Measurements from ENCODE around the gene KSR1. TPM values are rescaled to one million over a fixed set of nuclear protein-coding genes. Genes with fewer than 3 reads are reported as not detected.
A peak's percentile ranks its signal among the peaks of the same experiment; 100 is the strongest.
"Not testable (repeated sequence)": the region's sequence is repeated elsewhere in the genome, so short reads cannot be mapped to it uniquely, and the experiment has no call there.

KSR1 gene
- total RNA-seq, 2 experiments from 2014 or later: 57.0 to 60.2 TPM

DNA sequence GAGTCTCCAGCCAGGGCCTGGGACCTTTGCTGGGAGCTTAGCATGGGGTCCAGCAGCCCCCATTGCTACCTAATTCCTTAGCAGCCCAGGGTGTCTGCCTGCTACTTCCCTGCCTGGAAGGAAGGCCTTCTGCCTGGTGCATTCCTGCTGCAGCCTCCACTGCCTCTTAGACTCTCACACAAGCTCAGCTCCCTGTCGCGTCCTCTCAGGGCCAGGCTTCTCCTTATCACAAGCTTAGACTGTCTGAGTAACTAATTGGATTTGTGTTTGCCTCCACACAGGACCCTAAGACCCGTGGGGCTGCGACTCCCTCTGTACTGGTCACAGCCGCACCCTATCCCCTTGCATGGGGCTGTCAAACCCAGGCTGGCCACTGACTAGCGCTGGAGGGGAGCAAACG is 181.6 kb downstream of the KSR1 start:
- POLR2A ChIA-PET: interaction anchor here (1.2 kb wide), 1 partner anchor 344 kb away, joined by 3 read pairs; no protein-coding TSS in a partner anchor
- Mint-ChIP-seq H3K4me1 (peaks cover 19% of the 10 kb centered on the region), H3K36me3 (peaks cover 23% of the 10 kb centered on the region)
- not testable (repeated sequence) for H3K4me3 Mint-ChIP-seq; DNase-seq; H3K9me3 Mint-ChIP-seq; H3K27ac Mint-ChIP-seq; H3K27me3 Mint-ChIP-seq; ATAC-seq (ENCODE audit: low read depth)

DNA sequence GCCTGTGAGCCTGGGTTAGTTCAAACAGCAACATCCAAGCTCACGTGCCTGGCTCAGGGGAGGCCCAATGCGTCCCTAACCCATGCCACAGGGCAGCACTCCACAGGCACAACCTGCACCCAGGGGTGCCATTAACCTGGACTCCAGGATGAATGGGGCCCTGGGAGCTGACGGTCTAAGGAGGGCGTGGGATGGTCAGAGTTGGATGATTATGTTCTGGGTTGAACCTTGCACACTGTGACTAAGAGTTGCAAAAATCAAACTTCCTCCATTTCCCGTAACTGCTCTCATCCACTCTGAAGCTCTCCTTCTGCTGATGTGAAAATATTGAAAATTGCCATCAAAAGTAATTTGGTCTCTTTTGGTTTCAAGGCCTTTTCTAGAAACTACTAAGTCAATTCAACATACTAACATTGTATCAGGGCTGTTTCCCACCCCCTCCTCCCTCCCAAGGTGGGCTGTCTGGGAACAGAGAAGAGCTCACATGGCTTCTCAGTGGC is 182.2 kb downstream of the KSR1 start:
- peaks cover 14% of the 10 kb centered on the region for H3K4me1 Mint-ChIP-seq
- POLR2A ChIA-PET; H3K27me3 Mint-ChIP-seq; H3K27ac Mint-ChIP-seq; DNase-seq; H3K4me3 Mint-ChIP-seq; H3K9me3 Mint-ChIP-seq; ATAC-seq (ENCODE audit: low read depth): not testable (repeated sequence)
- H3K36me3 Mint-ChIP-seq: peaks cover 23% of the 10 kb centered on the region

DNA sequence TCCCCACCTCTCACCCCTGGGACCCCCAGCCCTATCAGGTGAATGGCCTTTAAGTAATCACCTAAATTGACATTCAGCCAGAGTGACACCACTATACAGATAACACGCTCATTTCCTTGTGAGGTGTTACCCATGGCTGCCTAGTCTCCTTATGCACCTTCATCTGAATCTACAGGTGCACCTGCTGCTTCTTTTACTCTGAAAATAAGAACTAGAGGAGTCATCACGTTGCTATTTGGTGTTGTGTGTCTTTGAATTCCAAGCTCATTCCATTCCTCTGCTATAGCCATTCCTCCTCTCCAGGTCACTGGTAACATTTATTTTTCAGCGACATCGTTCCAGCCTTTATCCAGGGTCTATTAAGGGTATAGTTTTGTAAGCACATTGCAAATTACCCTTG is 184.5 kb downstream of the KSR1 start:
- Mint-ChIP-seq H3K9me3 (no peaks in the 10 kb centered on the region), H3K36me3 (peaks cover 20% of the 10 kb centered on the region), H3K27me3 (no peaks in the 10 kb centered on the region), H3K4me1 (no peaks in the 10 kb centered on the region), H3K27ac (no peak overlapping the region), H3K4me3 (no peak overlapping the region)
- ATAC-seq (ENCODE audit: low read depth) (no peak), DNase-seq (no peak)
- POLR2A ChIA-PET: no interaction called here

DNA sequence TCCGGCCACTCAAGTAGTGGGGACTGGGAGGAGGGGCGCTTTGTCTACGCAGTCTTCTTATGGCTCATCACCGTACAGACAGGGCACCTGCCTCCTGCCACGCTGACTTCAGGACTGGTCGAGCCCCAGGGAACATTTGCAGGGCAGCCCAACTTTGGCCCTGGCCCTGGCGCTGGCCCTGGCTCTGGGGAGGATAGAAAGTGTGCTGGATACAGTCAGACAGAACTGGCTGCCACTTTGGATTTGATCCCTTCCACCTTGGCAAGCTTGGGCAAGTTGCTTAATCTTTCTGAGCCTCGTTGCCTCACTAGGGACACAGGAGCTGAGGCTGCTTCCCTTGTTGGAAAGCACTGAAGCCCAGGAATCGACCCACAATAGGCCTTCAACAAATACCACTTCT is 188.3 kb downstream of the KSR1 start:
- Mint-ChIP-seq H3K4me3 (no peak overlapping the region), H3K4me1 (no peaks in the 10 kb centered on the region), H3K9me3 (no peaks in the 10 kb centered on the region), H3K27ac (no peak overlapping the region), H3K36me3 (peaks cover 23% of the 10 kb centered on the region), H3K27me3 (no peaks in the 10 kb centered on the region)
- no peak for ATAC-seq (ENCODE audit: low read depth)
- POLR2A ChIA-PET: no interaction called here
- DNase-seq: no peak

DNA sequence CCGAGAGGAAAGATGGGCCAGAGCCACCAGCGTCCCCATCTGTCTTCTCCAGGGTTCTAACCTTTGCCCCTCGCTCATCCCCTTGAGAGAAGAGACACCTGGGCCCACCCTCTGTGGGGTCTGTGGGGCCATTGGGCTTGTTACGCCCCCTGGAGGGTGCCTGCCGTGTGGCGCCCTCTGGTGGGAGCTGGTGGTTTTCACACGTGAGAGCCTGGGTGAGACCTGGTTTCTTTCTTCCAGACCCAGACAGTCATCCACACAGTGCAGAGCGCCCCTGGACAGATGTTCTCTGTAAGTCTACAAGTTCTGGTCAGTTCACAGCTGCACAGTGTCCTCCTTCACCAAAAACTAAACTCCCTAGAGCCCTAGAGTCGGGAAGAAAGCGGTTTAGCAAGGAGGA is 189.4 kb downstream of the KSR1 start:
- DNase-seq, H3K27ac Mint-ChIP-seq, H3K27me3 Mint-ChIP-seq, H3K4me3 Mint-ChIP-seq, POLR2A ChIA-PET, H3K9me3 Mint-ChIP-seq, H3K4me1 Mint-ChIP-seq: not testable (repeated sequence)
- peak; percentile 30 for ATAC-seq (ENCODE audit: low read depth)
- peaks cover 18% of the 10 kb centered on the region for H3K36me3 Mint-ChIP-seq

DNA sequence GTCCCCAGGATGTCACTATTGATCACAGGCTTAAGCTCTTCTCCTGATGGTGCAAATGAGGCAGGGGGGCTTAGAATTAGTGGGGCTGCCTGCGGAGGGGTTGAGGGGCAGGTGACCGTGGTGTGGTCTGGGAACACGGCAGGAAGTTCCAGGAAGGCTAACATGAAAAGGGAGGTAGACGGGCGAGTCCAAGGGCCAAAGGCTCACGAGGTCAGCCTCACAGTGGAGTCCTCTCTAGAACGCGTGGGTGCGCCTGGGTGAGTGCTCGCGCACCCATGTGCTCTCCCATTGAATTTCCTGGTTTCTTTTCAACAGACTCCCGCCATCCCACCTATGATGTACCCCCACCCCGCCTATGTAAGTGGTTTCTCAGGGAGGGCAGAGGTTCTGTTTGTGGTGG is 190.0 kb downstream of the KSR1 start:
- H3K36me3 Mint-ChIP-seq: peaks cover 17% of the 10 kb centered on the region
- H3K27ac Mint-ChIP-seq: no peak overlapping the region
- H3K4me1 Mint-ChIP-seq: no peaks in the 10 kb centered on the region
- no peak for DNase-seq
- no peak for ATAC-seq (ENCODE audit: low read depth)
- no peaks in the 10 kb centered on the region for H3K9me3 Mint-ChIP-seq
- H3K4me3 Mint-ChIP-seq: no peak overlapping the region
- POLR2A ChIA-PET: no interaction called here
- no peaks in the 10 kb centered on the region for H3K27me3 Mint-ChIP-seq

DNA sequence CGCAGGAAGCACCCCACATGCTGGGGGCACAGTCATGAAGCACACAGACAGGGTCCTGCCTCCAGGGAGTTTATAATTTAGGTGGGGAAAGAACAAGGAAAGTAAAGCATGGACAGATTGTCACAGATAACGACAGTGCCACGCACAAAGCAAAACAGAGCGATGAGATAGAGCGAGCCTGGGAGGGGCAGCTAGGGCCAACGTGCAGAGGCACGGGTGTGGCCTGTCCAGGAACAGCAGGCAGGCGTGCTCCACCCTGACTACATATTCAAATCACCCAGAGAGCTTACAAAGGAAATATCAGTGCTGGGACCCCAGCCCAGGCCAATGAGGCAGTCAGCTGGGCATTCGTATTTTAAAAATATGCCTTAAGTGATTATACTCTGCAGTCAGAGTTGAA is 191.5 kb downstream of the KSR1 start:
- Mint-ChIP-seq H3K9me3 (no peaks in the 10 kb centered on the region), H3K4me3 (no peak overlapping the region), H3K36me3 (peaks cover 13% of the 10 kb centered on the region), H3K27ac (no peak overlapping the region), H3K4me1 (peaks cover 2% of the 10 kb centered on the region), H3K27me3 (no peaks in the 10 kb centered on the region)
- POLR2A ChIA-PET: no interaction called here
- DNase-seq: no peak
- ATAC-seq (ENCODE audit: low read depth): no peak

DNA sequence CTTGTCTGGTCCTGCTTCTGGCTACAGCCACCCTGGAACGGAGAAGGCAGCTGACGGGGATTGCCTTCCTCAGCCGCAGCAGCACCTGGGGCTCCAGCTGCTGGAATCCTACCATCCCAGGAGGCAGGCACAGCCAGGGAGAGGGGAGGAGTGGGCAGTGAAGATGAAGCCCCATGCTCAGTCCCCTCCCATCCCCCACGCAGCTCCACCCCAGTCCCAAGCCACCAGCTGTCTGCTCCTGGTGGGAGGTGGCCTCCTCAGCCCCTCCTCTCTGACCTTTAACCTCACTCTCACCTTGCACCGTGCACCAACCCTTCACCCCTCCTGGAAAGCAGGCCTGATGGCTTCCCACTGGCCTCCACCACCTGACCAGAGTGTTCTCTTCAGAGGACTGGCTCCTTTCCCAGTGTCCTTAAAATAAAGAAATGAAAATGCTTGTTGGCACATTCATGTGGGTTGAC is 192.9 kb downstream of the KSR1 start:
- ATAC-seq (ENCODE audit: low read depth); H3K36me3 Mint-ChIP-seq; POLR2A ChIA-PET; H3K9me3 Mint-ChIP-seq; H3K4me3 Mint-ChIP-seq; H3K4me1 Mint-ChIP-seq; H3K27ac Mint-ChIP-seq; DNase-seq; H3K27me3 Mint-ChIP-seq: not testable (repeated sequence)

DNA sequence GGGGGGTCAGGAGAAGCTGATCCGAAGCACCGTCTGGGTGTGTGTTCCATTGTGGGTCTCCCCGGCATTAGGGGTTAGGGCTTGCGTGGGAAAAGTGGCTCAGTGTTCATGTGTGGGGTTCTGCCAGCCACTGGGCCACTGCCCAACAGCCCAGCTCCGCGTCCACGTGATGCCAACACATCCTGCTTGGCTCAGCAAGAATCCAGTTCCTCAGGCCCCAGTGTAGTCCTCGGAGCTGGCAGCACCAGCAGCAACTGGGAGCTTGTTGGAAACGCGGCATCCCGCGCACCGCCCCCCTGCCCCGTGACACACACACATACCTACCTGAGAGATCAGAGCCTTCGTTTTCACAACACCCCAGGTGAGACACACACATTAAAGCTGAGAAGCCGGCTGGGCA is 193.7 kb downstream of the KSR1 start:
- no peak overlapping the region for H3K4me3 Mint-ChIP-seq
- ATAC-seq (ENCODE audit: low read depth) (no peak), DNase-seq (no peak)
- H3K27me3 Mint-ChIP-seq: no peaks in the 10 kb centered on the region
- H3K9me3 Mint-ChIP-seq: no peaks in the 10 kb centered on the region
- H3K4me1 Mint-ChIP-seq: peaks cover 10% of the 10 kb centered on the region
- POLR2A ChIA-PET: interaction anchor here (1.3 kb wide), 1 partner anchor 43 kb away, joined by 3 read pairs; no protein-coding TSS in a partner anchor
- H3K36me3 Mint-ChIP-seq: peaks cover 6% of the 10 kb centered on the region
- H3K27ac Mint-ChIP-seq: no peak overlapping the region

DNA sequence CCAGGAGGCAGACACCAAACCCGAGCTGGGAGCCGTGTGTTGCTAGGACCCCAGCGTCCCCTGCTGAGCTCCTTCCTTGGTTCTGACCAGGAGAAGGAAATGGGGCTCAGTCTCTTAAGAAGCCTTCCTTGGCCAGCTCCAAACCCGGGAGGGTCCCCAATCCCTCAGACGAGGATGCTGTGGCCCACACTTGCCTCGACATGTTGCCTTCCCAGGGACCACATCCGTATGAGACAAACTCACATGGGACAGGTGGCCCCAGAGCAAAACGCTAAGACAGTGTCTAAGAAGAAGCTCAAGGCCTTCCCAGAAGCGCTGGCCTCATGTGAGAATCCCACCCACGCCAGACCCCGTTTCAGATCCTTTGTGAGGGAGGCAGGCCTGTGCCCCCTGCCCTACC is 194.6 kb downstream of the KSR1 start:
- DNase-seq (no peak), ATAC-seq (ENCODE audit: low read depth) (no peak)
- POLR2A ChIA-PET: interaction anchor here (1.3 kb wide), 1 partner anchor 44 kb away, joined by 3 read pairs; no protein-coding TSS in a partner anchor
- Mint-ChIP-seq H3K27me3 (no peaks in the 10 kb centered on the region), H3K27ac (no peak overlapping the region), H3K4me3 (no peak overlapping the region), H3K36me3 (peaks cover 6% of the 10 kb centered on the region), H3K4me1 (peaks cover 10% of the 10 kb centered on the region), H3K9me3 (no peaks in the 10 kb centered on the region)

DNA sequence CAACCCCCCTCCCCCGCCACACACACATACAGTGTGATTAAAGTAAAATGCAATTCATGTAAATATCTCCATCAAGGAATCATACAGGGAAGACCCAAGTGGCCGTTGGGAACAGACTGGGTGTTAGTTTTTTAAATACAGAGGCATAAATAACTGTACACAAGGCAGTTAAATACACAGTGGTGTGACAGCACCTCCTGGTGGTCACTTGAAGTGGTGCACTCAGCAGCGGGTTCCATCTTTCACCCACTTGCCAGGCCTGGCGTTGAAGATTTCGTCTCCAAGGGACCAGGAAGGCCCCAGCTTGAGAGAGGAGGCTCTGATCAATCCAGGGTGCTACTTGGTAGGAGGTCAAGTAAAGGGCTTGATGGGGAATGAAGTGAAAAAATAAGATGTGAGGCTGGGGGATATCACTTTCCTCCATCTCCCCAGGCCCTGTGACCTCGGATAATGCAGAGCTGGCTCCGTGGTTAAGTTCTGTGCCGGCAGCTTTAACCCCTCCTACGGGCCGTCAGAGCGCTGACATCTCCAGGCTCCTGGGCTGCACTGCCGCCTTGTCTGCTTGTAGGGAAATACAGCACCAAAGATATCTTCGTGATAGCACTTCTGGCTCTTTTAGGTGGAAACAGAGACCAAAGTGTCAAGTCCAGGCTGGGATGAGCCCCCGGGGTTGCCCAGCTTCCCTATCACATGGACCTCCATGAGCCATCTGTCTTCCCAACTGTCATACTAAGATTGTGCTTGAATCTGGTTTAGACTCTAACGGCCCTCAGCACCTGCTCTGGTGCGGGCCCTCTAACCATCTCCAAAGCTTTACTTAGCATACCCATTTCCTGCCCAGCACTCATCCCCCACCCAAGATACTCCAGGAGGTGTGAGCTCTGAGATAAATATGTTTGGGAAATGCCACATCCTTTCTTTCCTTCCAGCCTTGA is 195.4 kb downstream of the KSR1 start:
- DNase-seq: peak; percentile 75
- Mint-ChIP-seq H3K4me1 (peaks cover 10% of the 10 kb centered on the region), H3K27me3 (no peaks in the 10 kb centered on the region), H3K9me3 (no peaks in the 10 kb centered on the region), H3K4me3 (no peak overlapping the region), H3K36me3 (peaks cover 6% of the 10 kb centered on the region), H3K27ac (no peak overlapping the region)
- POLR2A ChIA-PET: interaction anchor here (1.3 kb wide), 1 partner anchor 44 kb away, joined by 3 read pairs; no protein-coding TSS in a partner anchor
- no peak for ATAC-seq (ENCODE audit: low read depth)

DNA sequence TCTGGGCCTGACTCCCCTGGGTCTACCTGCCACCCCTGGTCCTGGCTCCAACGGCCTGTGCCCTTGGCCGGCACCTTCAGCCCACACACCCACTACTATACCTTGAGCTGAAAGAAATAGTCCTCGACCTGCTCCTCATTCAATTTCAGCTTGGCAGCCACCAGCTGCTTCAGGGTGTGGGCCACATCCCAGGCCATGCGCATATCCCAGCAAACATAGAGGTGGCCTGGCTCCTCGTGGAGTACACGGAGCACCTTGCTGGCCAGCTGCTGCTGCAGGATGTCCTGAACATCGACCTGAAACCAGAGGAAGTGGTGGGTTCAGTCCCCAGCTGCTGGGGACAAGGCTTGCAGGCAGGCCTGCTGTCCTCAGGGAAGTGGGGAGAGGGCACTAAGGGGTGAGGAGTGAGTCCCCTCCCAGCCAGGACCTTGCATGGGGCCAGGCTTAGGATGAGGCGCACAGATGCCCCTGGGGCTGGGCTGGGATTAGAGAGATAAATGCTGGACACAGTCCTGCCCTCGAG is 197.3 kb downstream of the KSR1 start:
- H3K27ac Mint-ChIP-seq: peak overlapping the region; percentile 25
- POLR2A ChIA-PET; H3K9me3 Mint-ChIP-seq; ATAC-seq (ENCODE audit: low read depth); H3K36me3 Mint-ChIP-seq; H3K27me3 Mint-ChIP-seq; DNase-seq; H3K4me3 Mint-ChIP-seq: not testable (repeated sequence)
- peaks cover 10% of the 10 kb centered on the region for H3K4me1 Mint-ChIP-seq

DNA sequence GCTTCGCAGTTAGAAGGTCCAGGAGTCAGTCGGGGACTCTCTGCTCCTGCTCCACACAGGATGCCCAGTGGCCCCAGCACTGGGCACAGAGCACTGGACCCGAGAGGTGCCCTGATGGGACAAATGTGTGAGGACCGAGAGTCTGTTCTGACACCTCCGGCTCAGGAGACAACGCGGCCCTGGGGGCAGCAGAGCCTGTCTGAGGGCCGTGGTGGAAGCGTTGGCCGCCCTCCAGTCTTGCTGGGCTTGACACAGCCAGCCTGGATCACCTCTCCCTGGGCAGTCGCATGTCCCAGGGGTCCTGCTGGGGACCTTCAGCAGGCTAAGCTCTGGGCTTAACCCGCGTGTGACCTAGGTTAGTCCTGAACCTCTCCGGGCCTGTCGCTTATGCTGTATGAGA is 197.9 kb downstream of the KSR1 start:
- no peaks in the 10 kb centered on the region for H3K27me3 Mint-ChIP-seq
- peaks cover 10% of the 10 kb centered on the region for H3K4me1 Mint-ChIP-seq
- DNase-seq (no peak), ATAC-seq (ENCODE audit: low read depth) (no peak)
- POLR2A ChIA-PET: interaction anchor here (1.0 kb wide), 1 partner anchor 102 kb away, joined by 3 read pairs; no protein-coding TSS in a partner anchor
- no peak overlapping the region for H3K4me3 Mint-ChIP-seq
- H3K36me3 Mint-ChIP-seq: no peaks in the 10 kb centered on the region
- no peak overlapping the region for H3K27ac Mint-ChIP-seq
- no peaks in the 10 kb centered on the region for H3K9me3 Mint-ChIP-seq

All from activated naive CD8-positive, alpha-beta T cell treated with anti-CD3 and anti-CD28 coated beads, Interleukin-2, amount 10 ng/mL, durations not matched to agents 7 days and 5 days (primary cell).